Spinal cord (tissue), 10 donors: ENCODE measurements around the gene CRTC1. TPM values are rescaled to one million over a fixed set of nuclear protein-coding genes. Genes with fewer than 3 reads are reported as not detected.

Experiments used
- DNase-seq, 6 donors: peaks; one replicate each; pipeline versions ENCODE4 v3.0.0 to v3.0.0-alpha.2; 2013 to 2015; ENCODE audit warnings: low spot score in 6 of 6, low read depth in 4 of 6
- H3K27ac ChIP-seq: one replicate; pipeline ENCODE4 v1.5.1; 2013; ENCODE audit warnings: low read depth, low read length, control low read depth
- H3K27me3 ChIP-seq: one replicate; pipeline ENCODE4 v1.6.1; 2013; ENCODE audit warnings: low read length; ENCODE audit not compliant: control insufficient read depth, insufficient read depth
- H3K36me3 ChIP-seq: one replicate; pipeline ENCODE4 v1.6.1; 2013; ENCODE audit warnings: low read length; ENCODE audit not compliant: control insufficient read depth, insufficient read depth
- H3K4me1 ChIP-seq: one replicate; pipeline ENCODE4 v1.6.1; 2013; ENCODE audit warnings: low read length; ENCODE audit not compliant: control insufficient read depth, insufficient read depth
- H3K4me3 ChIP-seq: one replicate; pipeline ENCODE4 v1.5.1; 2013; ENCODE audit warnings: low read depth, low read length, control low read depth
- H3K9me3 ChIP-seq: one replicate; pipeline ENCODE4 v1.6.1; 2013; ENCODE audit warnings: low read length; ENCODE audit not compliant: control insufficient read depth, insufficient read depth
- WGBS: methylation state at CpG from one replicate; pipeline ENCODE4 v1.1.5; 2013; ENCODE audit warnings: missing lambda C conversion rate; ENCODE audit not compliant: insufficient coverage; 5-methylcytosine and 5-hydroxymethylcytosine counted together
- polyA plus RNA-seq, 2 donors: library from polyadenylated mRNA; unstranded; fragments of 120-200 nt; gene quantifications; one replicate each; pipeline ENCODE4 v1.2.1, GENCODE V29; 2013; ENCODE audit not compliant: insufficient read length in 2 of 2
- total RNA-seq, 2 donors: library from RNA; depleted of rRNA in 1 of 2; stranded (reverse); fragments of 120-200 nt in 1 of 2; fragments of >200 nt in 1 of 2; gene quantifications; one replicate each; pipeline versions ENCODE4 v1.2.3 to v1.2.4, GENCODE V29; 2013 to 2014
- donor health status: healthy.

CRTC1 gene
- total and polyA plus RNA-seq, 4 donors: 5.6 to 45.3 (median 26.3) TPM

- peak overlapping the region; percentile 87 for H3K27ac ChIP-seq
- H3K36me3 ChIP-seq: peaks cover 5% of the 10 kb centered on the region
- no peaks in the 10 kb centered on the region for H3K9me3 ChIP-seq
- WGBS: 26% methylated on average over 8 of the region's 15 CpGs
- H3K27me3 ChIP-seq: no peaks in the 10 kb centered on the region
- no peak overlapping the region for H3K4me3 ChIP-seq
- peak in 1 of 6 donors; percentile 37 for DNase-seq
- peaks cover 51% of the 10 kb centered on the region for H3K4me1 ChIP-seq
These were observed 39.1 kb upstream of the CRTC1 start for GRCh38 chr19:18644196-18645034.

GRCh38 chr19:18645035-18645511, 38.4 kb upstream of the CRTC1 start:
- Histone ChIP-seq H3K27me3 (no peaks in the 10 kb centered on the region), H3K9me3 (no peaks in the 10 kb centered on the region), H3K36me3 (peaks cover 5% of the 10 kb centered on the region), H3K4me3 (no peak overlapping the region), H3K27ac (peak overlapping the region; percentile 87), H3K4me1 (peaks cover 58% of the 10 kb centered on the region)
- peak in 2 of 6 donors; percentile 79 to 85 for DNase-seq
- 28% methylated on average over 13 of the region's 13 CpGs for WGBS

- H3K27ac ChIP-seq: peak overlapping the region; percentile 59
These were observed 36.7 kb upstream of the CRTC1 start for GRCh38 chr19:18646535-18647370.

GRCh38 chr19:18647371-18647767, 36.1 kb upstream of the CRTC1 start:
- WGBS: 93% methylated on average over 1 of the region's 1 CpG
- H3K36me3 ChIP-seq: peaks cover 22% of the 10 kb centered on the region
- peak overlapping the region; percentile 59 for H3K27ac ChIP-seq
- no peak overlapping the region for H3K4me3 ChIP-seq
- H3K27me3 ChIP-seq: no peaks in the 10 kb centered on the region
- no peak for DNase-seq
- H3K9me3 ChIP-seq: no peaks in the 10 kb centered on the region
- peaks cover 76% of the 10 kb centered on the region for H3K4me1 ChIP-seq

More at GRCh38 chr19:18646535-18647370, 36.7 kb upstream of the CRTC1 start:
- H3K9me3 ChIP-seq: no peaks in the 10 kb centered on the region
- peaks cover 17% of the 10 kb centered on the region for H3K36me3 ChIP-seq
- no peak overlapping the region for H3K4me3 ChIP-seq
- no peaks in the 10 kb centered on the region for H3K27me3 ChIP-seq
- H3K4me1 ChIP-seq: peaks cover 74% of the 10 kb centered on the region
- 42% methylated on average over 29 of the region's 34 CpGs for WGBS
- DNase-seq: peak in 2 of 6 donors; percentile 28 to 62

- no peak overlapping the region for H3K27ac ChIP-seq
- H3K36me3 ChIP-seq: peaks cover 25% of the 10 kb centered on the region
- peaks cover 76% of the 10 kb centered on the region for H3K4me1 ChIP-seq
- no peak for DNase-seq
- no peak overlapping the region for H3K4me3 ChIP-seq
- no peaks in the 10 kb centered on the region for H3K9me3 ChIP-seq
- no peaks in the 10 kb centered on the region for H3K27me3 ChIP-seq
- WGBS: 94% methylated on average over 10 of the region's 10 CpGs
These were observed 35.7 kb upstream of the CRTC1 start for GRCh38 chr19:18647807-18648206.

- H3K27ac ChIP-seq: peak overlapping the region; percentile 90
- DNase-seq: no peak
- WGBS: 40% methylated on average over 13 of the region's 13 CpGs
- H3K27me3 ChIP-seq: no peaks in the 10 kb centered on the region
- no peak overlapping the region for H3K4me3 ChIP-seq
- no peaks in the 10 kb centered on the region for H3K9me3 ChIP-seq
- H3K36me3 ChIP-seq: peaks cover 27% of the 10 kb centered on the region
- peaks cover 76% of the 10 kb centered on the region for H3K4me1 ChIP-seq
These were observed 34.5 kb upstream of the CRTC1 start for GRCh38 chr19:18648973-18649315.

GRCh38 chr19:18649371-18650020, 34.0 kb upstream of the CRTC1 start:
- 12% methylated on average over 22 of the region's 25 CpGs for WGBS
- H3K9me3 ChIP-seq: no peaks in the 10 kb centered on the region
- peaks cover 74% of the 10 kb centered on the region for H3K4me1 ChIP-seq
- no peak overlapping the region for H3K4me3 ChIP-seq
- no peaks in the 10 kb centered on the region for H3K27me3 ChIP-seq
- H3K27ac ChIP-seq: peak overlapping the region; percentile 90
- H3K36me3 ChIP-seq: peaks cover 30% of the 10 kb centered on the region
- DNase-seq: peak in 2 of 6 donors; percentile 51 to 85

- 40% methylated on average over 13 of the region's 17 CpGs for WGBS
- Histone ChIP-seq H3K36me3 (peaks cover 35% of the 10 kb centered on the region), H3K4me3 (no peak overlapping the region), H3K4me1 (peaks cover 71% of the 10 kb centered on the region), H3K9me3 (no peaks in the 10 kb centered on the region), H3K27ac (peak overlapping the region; percentile 90), H3K27me3 (no peaks in the 10 kb centered on the region)
- peak in 1 of 6 donors; percentile 75 for DNase-seq
These were observed 33.5 kb upstream of the CRTC1 start for GRCh38 chr19:18650021-18650390.

- peaks cover 71% of the 10 kb centered on the region for H3K4me1 ChIP-seq
- 44% methylated on average over 34 of the region's 34 CpGs for WGBS
- peak overlapping the region; percentile 90 for H3K27ac ChIP-seq
- no peaks in the 10 kb centered on the region for H3K27me3 ChIP-seq
- H3K9me3 ChIP-seq: no peaks in the 10 kb centered on the region
- H3K4me3 ChIP-seq: no peak overlapping the region
- peaks cover 40% of the 10 kb centered on the region for H3K36me3 ChIP-seq
- peak in 1 of 6 donors; percentile 40 for DNase-seq
These were observed 32.9 kb upstream of the CRTC1 start for GRCh38 chr19:18650468-18651041.
